ENCODE results near the gene PIP4K2A.

GRCh38 chr10:22736134-22736533 lies 21.8 kb upstream of the PIP4K2A start:
- no peak for TF ChIP-seq CTCF (IDR thresholded peaks at IDR 0.05)
- TF ChIP-seq POLR2AphosphoS5 (IDR thresholded peaks at IDR 0.05): no peak
- TF ChIP-seq POLR2A (IDR thresholded peaks at IDR 0.05): no peak
